Sigmoid colon (tissue), 4 donors: Measurements from ENCODE around the gene ACTN2.

Experiments used
- EP300 ChIP-seq, 4 donors: sonication (generic); formaldehyde crosslinking; IDR thresholded peaks; one replicate each; pipeline ENCODE4 v1.6.1; 2017; ENCODE audit warnings: antibody characterized with exemption in 4 of 4
- TF ChIP-seq, protein P1 (sequence below), 4 experiments: fragments of 450-650 bp in 3 of 4; fragments of 200-600 bp in 1 of 4; IDR thresholded peaks; one replicate each; pipeline ENCODE4 v1.5.1; 2016 to 2019; ENCODE audit warnings: antibody characterized with exemption in 4 of 4, mild to moderate bottlenecking in 3 of 4, moderate library complexity in 2 of 4

DNA sequence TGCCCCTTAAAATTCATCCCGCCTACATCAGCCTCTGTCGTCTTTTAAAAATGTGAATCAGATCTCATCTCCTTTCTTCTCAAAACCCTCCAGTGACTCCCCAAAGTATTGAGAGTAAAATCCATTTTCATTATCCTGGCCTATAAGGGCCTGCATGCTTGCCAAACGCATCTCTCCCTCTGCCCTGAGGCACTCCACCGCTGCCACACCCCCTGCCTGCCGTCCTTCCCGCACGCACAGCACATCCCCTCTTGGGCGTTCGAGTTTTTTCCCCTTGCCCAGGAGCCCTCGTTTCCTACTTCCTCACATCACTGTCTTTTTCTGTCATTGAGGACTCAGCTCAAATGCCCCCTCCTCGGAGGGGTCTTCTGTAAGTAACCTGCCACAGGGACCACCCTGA, 55.5 kb downstream of the ACTN2 start:
- TF ChIP-seq, protein P1, sequence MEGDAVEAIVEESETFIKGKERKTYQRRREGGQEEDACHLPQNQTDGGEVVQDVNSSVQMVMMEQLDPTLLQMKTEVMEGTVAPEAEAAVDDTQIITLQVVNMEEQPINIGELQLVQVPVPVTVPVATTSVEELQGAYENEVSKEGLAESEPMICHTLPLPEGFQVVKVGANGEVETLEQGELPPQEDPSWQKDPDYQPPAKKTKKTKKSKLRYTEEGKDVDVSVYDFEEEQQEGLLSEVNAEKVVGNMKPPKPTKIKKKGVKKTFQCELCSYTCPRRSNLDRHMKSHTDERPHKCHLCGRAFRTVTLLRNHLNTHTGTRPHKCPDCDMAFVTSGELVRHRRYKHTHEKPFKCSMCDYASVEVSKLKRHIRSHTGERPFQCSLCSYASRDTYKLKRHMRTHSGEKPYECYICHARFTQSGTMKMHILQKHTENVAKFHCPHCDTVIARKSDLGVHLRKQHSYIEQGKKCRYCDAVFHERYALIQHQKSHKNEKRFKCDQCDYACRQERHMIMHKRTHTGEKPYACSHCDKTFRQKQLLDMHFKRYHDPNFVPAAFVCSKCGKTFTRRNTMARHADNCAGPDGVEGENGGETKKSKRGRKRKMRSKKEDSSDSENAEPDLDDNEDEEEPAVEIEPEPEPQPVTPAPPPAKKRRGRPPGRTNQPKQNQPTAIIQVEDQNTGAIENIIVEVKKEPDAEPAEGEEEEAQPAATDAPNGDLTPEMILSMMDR (IDR thresholded peaks at IDR 0.05): no peak
- no peak for TF ChIP-seq EP300 (IDR thresholded peaks at IDR 0.05)
